ENCODE measurements around the gene SCARB2.

SCARB2 gene

DNA sequence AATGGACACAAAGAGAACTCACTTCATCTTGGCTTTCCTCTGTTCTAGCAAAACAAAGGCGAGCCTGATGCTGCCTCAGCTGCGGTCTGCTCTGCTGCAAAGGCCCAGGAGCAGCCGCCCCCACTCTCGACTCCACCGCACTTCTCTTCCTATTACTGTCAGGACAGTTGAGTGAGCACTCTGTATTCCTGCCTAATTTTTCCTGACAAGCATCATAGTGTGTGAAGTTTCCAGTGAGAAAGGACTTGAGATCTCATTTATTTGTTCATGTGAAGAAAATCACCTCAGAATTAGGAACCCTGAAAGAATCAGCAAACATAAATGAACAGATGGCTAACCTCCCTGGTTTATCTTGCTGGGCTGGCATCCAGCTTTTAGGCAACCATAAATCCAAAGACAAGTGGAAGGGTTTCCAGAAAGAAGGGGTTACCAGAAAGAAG, 15.6 kb downstream of the SCARB2 start:
- peak in 1 of 2 donors; percentile 49 for DNase-seq

DNA sequence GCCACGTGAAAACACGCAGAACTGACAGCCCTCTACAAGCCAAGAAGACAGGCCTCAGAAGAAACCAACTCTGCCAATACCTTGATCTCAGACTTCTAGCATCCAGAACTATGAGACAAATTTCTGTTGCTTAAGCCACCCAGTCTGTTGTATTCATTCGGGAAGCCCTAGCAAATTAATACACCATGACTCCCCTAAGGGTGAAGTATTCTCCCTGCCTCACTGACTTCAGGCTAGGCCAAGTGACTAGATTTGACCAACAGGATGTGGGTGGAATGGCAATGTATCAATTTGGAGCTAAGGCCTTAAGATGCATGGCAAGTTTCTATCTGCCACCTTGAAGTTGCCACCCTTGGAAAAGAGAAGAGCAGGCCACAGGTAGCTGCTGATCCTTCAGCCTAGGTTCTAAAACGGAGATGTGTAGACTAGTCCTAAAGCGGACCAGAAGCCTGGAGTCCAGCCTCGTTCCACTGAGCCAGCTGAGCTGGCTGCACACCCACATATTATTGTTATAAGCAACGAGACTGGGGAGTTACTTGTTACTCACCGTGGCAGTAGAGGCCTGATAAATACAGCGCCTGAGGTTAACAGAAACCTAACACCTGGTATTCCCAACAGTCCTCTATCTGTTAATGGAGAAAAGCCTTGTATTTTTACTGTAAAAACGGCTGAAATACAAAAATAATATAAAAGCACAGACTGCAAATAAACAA, 16.4 kb downstream of the SCARB2 start:
- DNase-seq, result no peak

DNA sequence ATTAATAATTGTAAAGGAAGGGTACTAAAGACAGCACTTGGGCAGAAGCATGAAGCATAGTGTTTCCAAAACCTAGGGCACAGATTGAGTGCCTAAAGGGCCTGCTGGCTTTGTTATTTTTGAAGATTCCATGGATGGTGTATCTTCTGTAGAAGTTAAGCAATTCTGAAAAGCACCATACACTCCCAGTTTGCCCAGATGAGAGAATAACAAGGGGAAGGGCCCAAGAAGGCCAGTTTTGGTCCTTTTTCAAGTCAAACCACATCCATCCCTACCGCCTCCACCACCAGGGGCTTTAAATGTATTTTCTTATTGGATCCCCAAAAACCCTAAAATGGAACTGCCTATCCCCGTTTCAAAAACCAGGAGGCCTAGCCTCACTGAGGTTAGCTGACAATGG, 17.2 kb downstream of the SCARB2 start:
- no peak for DNase-seq

DNA sequence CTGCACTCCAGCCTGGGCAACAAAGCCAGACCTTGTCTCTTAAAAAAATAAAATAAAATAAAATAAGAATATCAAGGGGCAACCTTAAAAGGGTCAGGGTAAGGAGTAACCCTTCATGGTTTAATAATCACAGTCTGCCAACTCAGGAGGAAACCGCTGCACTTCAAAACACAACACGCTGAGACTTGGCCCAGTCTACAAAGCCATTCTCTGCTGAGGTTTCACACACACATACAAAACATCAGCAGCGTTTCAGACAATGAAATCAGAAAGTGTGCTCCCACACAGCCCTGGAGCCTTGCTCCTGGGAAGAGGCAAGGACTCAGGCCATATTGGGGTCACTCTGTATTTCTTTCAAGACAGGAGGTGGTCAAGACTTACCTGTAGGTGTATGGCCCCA, 18.3 kb downstream of the SCARB2 start:
- DNase-seq, result no peak

DNA sequence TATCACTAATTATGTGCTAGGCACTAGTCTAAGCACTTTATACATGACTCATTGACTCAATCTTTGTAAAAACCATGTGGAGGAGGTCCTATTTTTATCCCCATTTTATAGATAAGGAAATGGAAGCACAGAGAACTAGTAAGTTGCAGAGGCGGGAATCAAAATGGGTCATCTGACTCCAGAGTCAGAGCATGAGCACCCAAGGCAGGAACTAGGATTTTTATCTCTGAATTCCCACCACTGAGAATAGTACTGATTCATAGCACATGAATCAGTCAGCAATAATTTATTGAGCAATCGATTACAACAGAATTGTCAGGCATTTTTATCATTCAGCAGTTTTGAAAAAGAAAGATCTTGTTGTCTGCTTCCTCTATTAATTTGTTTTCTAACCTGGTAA, 19.3 kb downstream of the SCARB2 start:
- DNase-seq, result no peak

DNA sequence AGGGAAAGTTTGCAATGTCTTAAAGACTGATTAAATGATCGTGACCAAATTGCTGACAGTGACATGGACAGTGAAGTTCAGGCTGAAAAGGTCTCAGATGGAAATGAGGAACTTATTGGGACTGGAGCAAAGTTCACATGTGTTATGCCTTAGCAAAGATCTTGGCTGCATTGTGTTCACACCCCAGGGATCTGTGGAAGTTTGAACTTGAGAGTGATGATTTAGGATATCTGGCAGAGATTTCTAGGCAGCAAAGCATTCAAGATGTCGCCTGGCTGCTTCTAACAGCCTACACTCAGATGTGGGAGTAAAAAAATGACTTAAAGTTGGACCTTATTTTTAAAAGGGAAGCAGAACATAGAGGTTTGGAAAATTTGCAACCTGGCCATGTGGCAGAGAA, 21.4 kb downstream of the SCARB2 start:
- no peak for DNase-seq

DNA sequence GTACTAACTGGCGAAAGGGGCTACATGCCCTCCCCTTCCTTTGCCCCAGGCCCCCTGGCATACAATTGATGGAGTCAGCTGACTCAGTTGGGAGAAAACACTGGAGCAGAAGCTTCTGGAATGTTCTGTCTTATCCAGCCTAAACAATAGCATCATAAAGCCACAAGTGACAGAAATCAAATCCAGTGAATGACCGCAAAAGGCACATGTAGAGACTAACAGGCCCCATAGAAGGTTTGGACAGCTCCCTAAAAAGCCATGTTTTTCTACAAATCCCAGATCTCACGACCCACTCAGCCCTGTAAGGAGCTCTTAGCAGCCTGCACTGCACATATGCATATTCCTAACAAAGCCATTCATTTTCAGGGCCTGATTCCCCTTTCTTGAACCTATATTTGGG, 25.1 kb downstream of the SCARB2 start:
- no peak for DNase-seq

DNA sequence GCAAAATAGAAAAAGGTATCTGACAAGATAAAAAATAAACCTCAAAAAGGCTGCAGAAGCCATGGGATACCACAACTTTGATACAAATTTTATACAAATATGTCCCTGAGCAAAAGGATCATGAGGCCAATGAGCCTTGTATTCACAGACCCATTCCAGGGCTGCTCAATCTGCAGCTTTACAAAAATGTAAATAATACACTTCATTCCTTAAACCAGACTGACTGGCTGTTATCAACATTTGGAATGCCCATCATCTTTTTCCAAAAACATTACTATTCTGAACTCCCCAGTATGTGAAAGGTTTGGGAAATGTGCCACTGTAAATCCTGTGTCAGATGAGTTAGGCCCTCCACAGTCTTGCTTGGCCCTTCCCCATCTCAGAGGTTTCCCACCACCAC, 25.5 kb downstream of the SCARB2 start:
- no peak for DNase-seq

DNA sequence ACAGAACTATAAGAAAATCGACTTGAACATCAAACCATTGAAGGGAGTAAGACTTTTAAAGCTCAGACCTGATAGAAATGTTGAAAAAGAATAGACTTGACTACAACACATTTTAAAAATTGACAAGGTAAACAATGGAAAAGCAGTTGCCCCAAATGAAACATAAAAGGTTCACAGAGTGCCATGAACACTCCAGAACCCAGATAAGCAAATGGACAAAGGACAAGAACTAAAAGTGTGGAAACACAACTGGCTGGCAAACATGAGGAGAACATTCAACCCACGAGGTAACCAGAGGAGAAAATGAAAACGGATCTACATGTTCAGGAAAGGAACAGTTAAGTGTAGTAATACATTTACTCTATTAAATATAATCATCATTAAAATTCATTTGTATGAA, 26.5 kb downstream of the SCARB2 start:
- DNase-seq, result no peak

DNA sequence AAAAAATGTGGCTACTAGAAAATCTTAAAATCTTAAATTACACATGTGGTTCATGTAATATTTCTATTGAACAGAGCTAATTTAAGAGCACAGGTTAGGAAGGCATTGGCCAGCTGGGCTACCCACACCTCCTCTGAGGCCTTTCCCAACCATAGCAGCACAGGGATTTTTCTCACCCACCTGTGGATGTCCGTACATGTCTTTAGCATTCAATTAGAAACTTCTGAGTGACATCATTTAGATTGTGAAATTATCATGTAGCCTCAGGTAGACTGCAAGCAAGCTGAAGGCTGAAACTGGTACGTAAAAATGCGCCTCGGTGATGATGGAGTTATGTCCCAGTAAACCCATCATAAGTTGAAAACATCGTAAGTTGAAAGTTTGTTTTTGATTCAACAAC, 31.2 kb downstream of the SCARB2 start:
- DNase-seq, result no peak

DNA sequence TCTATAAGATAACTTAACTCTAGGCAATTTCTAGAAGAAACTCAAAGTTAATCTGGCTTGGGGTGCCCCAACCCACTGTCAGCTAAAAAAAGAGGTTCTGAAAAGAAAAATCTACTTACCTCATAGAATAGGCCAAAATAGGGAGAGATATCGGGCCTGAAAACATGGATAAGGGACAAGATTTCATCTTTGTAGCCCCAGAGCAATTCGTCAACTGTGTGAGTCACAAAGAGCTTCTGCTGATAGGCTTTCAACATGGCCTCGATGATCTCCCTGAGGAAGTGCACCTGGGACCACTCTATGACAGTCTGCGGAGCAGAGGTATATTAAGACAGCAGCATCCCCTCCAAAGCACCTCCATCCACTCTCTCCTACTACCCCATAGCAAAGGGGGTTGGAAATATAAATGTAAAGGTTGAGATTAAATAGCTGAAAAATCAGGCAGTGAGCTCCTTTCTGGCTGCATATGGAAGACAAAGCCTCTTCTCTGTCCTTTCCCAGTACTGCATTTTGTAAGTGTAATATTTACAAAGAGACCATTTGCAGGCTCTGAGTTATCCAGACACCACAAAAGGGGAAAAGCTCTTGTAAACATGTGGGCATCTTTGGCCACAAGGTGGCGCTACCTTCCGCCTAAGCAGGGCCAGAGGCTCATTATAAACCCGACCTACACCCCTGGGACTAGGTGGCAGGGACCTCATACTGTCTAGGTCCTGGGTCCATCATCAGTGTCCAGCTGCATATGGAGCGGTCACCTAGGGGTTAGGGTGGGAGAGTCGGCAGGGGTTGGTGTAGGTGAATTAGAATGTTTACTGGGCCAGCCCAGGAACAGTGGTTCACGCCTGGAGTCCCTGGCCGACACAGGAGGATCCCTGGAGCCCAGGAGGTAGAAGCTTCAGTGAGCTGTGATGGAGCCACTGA, 34.0 kb downstream of the SCARB2 start:
- peak; percentile 46 to 69 for DNase-seq

DNA sequence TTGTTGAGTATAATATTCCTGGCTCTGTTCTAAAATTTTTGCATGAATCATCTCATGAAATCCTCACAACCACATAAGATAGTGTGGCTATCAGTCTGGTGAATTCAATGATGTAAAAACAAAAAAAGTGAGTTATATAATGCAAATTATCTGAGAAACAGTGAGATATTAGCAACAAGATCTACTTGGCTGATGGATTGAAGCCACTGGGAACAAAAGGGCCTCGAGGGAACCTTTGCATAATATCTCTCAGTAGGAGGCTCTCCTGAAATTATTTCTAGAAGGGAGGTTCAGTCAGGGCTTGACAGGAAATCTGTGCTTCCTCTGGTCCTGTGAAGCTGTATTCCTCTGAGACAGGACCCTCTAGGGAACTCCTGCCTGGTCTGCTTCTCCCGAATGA, 35.3 kb downstream of the SCARB2 start:
- no peak for DNase-seq

DNA sequence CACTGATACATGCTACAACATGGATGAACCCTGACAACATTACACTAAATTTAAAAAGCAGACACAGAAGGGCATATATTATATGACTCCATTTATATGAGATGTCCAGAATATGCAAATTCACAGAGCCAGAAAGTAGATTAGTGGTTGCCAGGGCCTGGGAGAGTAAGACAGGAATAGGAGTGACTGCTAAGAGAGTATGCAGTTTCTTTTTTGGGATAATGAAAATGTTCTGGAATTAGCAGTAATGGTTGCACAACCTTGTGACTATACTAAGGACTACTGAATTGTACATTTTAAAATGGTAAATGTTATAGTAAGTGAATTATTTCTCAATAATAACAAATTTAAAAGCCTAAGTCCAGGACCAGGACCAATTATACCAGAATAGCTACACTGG, 35.9 kb downstream of the SCARB2 start:
- no peak for DNase-seq

DNA sequence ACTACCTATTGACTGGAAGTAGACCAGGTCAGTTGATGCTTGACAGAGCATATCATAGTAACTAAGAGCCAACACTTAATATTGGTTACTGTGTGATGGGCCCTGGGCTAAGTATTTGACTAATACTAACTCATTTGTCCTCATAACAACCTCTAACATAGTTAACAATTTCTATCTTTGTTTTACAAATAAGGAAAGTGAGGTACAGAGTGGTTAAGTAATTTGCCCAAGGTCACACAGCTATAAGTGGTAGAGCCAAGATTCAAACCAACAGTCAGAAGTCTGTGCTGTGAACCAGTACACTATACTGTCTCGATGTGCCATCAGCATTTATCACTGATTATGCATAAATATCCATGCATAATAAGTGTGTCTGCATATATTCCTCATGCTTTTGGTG, 38.3 kb downstream of the SCARB2 start:
- no peak for DNase-seq

DNA sequence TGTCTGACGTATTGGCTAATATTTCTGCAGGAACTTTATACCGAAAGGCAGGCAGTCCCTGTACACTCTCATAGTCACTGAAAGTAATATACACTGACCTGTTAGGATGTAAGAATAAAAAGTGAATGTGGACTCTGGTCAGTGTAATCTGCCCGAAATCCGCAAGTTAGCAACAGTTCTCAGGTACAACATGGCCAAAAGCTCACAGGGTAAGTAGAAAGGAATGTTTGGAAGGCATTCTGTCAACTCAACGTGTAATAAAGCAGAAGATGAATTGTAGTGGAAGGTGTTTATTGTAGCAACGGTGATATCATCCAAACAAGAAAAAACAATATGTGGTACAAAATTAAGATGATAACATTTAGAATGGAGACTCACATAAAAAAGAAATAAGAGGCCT, 39.4 kb downstream of the SCARB2 start:
- DNase-seq, result no peak

DNA sequence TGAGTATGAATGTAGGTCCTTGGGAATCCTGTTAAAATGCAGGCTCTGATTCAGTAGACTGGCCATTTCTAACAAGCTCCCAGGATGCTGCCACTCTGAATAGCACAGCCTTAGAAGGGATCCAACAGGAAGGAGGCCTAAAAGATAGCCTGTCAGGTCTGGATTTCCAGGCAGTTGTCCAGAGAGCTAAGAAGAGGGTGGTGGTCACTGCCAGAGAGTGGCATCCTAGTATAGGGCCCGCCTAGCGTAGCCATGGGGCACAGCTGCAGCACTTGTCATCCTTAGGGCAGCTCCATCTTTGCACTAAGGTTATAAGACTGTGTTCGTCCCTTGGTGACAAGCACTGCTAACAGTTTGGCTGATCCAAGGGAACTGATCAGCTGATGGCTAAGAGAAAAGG, 44.9 kb downstream of the SCARB2 start:
- DNase-seq, result no peak

DNA sequence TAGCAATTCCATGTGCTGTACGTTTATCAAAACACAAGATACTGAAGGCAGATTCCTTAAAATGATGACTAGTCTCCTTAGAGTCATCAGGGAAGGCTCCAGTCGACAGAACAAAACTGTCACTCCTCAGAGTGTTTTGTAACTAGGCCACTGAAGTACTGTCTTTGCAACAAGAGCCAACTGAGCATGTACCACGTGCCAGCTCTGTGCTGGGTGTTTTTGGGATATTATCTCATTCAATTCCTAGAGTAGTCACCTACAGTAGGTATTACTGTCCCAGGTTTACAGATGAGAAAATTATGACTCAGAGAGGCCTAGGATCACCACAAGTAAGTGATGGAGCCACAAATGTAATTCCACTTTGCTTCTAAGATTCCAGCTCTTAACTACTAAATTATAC, 47.1 kb downstream of the SCARB2 start:
- DNase-seq, result no peak

DNA sequence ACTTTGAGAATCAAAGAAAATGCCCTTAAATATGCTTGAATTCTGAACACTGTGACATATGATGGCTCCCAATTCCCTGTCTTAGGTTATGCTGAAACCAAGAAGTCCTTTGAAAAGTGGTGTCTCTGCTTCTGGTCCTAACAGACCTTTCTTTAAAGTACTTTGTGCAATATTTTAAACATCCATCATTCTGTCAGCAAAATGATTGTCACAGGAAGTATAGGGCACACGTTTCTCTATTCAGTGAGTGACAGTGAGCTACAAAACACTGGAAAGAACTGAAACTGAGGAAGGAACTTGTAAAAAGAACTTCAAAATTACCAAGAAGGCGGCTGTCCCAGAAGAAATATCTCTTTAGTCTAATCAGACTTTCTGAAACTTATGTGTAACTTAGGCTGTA, 53.3 kb downstream of the SCARB2 start:
- peak in 1 of 2 donors; percentile 28 for DNase-seq

DNA sequence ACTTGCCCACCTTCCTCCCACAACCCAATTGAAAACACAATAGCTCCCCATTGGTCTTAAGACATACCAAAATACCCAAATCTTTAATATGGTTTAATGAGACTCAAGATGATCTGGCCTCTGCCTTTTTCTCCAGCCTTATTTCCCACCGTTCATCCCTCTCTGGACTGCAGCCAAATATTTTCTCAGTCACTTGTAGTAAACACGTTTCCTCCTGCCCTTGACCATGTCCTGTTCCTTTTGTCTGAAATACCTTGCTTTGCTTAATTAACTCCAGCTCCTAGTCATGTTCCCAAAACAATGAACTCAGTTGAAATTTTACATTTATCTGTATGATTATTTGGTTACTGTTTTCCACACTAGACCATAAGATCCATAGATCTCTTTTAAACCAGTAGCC, 57.0 kb downstream of the SCARB2 start:
- DNase-seq, result no peak

DNA sequence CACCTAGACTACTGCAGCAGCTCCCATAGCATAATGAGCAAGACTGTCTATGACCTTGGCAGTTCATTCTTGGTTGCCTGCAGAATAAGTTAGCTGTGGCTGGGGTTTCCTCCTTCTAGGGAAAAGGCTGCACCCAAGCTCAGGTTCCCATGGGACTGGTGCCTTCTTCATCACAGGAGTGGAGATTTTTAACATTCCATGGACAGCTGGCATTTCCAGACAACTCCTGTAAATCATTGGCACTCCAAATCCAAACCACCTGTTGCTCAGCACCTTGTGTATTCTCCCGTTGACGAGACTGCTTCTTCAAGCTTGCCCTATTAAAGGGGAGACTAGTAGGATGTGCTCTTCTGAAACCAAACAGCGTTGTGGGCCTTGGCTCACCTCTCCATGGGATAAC, 57.6 kb downstream of the SCARB2 start:
- no peak for DNase-seq

DNA sequence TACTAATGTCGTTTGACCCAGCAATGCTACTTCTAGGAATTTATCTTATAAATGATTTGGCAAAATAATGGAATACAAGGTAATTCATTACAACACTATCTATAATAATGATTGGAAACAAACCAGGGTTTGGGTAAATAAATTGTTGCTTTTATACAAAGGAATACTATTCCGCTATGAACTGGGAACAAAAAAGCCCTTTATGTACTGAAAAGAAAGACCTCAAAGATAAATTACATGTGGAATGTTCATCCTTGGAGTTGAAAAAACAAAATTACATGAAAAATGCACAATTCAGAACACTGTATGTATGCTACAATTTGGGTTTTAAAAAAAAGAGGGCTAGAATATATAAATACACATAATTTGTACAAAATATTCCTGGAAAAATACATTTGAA, 60.3 kb downstream of the SCARB2 start:
- no peak for DNase-seq

DNA sequence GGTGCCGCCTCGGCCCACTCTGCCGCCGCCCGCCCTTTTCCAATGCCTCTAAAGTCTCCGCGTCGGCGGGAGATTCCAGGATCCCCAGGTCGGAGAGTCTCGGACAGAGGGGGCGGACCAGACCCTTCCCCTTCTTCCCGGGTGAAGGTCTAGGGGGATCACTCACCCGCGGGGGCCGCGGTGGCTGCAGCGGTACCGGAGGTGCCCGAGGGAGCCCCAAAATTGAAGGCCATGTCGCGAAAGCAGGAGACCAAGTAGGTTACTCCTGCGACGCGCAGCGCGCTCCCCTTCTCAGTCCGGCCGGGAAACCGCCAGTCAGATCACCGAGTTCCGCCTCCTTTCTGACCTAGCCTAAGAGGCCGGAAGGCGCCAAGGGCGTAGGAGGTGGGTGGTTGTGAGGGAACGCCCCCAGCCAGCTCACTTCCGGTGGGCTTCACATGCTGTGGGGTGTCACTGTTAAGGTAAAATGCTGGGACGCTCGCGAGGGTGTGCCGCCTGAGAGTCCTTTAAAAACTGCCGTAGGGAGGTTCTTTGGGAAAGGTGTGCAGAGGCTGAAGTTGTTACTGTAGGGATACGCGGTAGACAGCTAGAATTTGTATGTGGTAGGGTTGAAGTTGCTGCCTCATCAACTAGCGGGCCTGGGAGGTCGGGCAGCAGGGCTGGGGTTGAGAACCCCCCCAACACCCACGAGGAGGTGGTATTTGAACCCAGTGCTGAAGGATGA, 65.3 kb downstream of the SCARB2 start, which contains the start of gene NUP54:
Gene NUP54, minus strand, starts transcription at position 256 of the 724 bp plus-strand sequence. Its CDS starts 23 bp downstream, at position 233.
- DNase-seq, result peak; percentile 82 to 91

DNA sequence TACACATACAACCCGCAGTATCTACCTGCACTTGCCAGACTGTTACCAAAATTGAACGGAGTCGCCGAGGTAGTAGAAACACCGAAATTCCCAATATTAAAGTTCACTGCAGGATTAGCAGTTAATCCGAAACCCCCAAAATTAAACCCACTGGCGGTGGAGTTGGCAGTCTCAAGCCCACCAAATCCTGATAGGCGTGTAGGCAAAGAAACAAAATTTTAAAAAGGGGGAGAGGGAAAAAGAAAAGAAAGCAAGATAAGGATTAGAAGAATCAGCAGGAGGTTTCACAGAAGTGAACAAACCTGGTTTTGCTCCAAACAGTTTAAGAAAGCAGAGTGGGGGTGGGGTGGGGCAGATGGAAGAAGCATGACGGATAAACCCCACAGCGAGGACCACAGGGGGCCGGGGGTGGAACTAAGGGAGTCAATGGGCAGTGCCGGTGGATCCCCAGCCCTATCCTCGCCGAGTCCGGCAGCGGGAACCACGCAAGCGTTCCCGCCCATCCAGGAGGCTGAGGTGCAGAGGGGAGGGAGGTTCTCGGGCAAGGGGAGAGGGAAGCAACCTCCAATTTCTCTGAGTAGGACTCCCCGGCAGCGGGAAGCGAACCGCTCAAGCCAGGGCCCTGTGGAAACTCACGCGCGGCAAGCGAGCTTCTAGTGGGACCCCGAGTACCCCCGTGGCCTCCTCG, 66.0 kb downstream of the SCARB2 start:
- no peak for DNase-seq
